Measurements from ENCODE around the gene TBCA.

Gene TBCA

DNA sequence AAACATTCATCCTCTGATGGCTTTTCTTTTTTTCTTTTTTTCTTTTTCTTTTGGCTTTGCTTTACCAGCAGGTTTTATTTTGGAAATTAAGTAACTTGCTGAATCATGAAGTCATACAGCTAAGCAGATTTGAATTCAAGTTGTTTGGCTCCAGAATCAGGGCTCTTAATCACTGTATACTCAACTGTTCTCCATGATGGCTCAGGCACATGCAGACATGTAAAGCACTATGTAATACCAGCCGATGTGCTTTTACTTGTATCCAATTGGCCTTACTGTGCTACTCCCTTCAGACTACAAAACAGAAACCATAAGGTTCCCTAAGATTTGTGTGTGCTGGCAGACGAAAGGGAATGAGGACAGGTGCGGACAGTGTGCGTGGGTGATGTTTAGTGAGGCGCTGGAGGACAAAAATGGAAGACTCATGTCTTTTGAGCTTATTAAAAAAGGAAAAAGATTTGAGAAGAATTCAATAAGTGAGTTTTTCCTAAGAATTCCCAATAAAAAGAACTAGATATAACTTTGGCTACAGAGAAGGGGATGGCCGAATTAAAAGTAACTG is 92.9 kb downstream of the TBCA start:
- Histone ChIP-seq H3K9me2 (replicated peaks; ENCODE audit: low read depth, low read length) (no peaks in the 10 kb centered on the region), H3K27me3 (ENCODE audit: insufficient read depth, low read length, poor library complexity, severe bottlenecking) (no peaks in the 10 kb centered on the region), H3K4me3 (ENCODE audit: low read length, poor library complexity, severe bottlenecking) (no peak overlapping the region), H3K9me3 (ENCODE audit: insufficient read depth, low read depth, low read length) (no peaks in the 10 kb centered on the region), H3K9ac (ENCODE audit: low read depth, low read length, poor library complexity, severe bottlenecking) (no peak overlapping the region), H2AFZ (ENCODE audit: low read length) (no peak overlapping the region), H4K20me1 (ENCODE audit: insufficient read depth, low read length, poor library complexity, severe bottlenecking) (no peaks in the 10 kb centered on the region), H3K4me2 (ENCODE audit: low read depth, low read length, poor library complexity, severe bottlenecking) (no peak overlapping the region), H3F3A (ENCODE audit: low read depth) (no peaks in the 10 kb centered on the region), H3K79me2 (ENCODE audit: insufficient read depth, low read length) (no peaks in the 10 kb centered on the region), H3K4me1 (ENCODE audit: insufficient read depth, low read length, poor library complexity, severe bottlenecking) (no peaks in the 10 kb centered on the region), H3K36me3 (ENCODE audit: insufficient read depth, low read length) (peaks cover 7% of the 10 kb centered on the region; the same call in 1 of the 2 replicates)
- TF ChIP-seq EZH2phosphoT487 (IDR thresholded peaks at IDR 0.05; ENCODE audit: borderline replicate concordance), result no peak
- TF ChIP-seq, protein P1, sequence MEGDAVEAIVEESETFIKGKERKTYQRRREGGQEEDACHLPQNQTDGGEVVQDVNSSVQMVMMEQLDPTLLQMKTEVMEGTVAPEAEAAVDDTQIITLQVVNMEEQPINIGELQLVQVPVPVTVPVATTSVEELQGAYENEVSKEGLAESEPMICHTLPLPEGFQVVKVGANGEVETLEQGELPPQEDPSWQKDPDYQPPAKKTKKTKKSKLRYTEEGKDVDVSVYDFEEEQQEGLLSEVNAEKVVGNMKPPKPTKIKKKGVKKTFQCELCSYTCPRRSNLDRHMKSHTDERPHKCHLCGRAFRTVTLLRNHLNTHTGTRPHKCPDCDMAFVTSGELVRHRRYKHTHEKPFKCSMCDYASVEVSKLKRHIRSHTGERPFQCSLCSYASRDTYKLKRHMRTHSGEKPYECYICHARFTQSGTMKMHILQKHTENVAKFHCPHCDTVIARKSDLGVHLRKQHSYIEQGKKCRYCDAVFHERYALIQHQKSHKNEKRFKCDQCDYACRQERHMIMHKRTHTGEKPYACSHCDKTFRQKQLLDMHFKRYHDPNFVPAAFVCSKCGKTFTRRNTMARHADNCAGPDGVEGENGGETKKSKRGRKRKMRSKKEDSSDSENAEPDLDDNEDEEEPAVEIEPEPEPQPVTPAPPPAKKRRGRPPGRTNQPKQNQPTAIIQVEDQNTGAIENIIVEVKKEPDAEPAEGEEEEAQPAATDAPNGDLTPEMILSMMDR (conservative IDR thresholded peaks at IDR 0.05; ENCODE audit: low read length), result no peak

DNA sequence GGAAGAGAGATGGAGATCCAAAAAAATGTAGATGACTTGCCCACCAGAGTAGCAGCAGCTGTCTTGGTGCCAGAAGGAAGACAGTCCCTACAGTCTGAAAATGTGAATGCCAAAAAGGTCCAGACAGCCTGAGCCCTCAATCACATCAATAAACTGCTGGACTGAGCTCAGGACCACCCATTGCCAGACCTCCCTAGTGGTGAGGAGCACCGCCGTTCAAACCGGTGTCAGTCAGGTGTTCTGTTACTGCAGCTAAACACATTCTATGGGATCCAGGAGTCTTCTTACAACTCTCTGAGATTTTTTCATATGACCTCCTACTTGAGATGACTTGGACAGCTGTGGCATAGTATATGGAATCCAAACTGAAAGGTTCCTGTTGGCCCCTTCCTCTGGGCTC is 105.6 kb downstream of the TBCA start:
- H3K4me3 ChIP-seq (ENCODE audit: low read length, poor library complexity, severe bottlenecking), result no peak overlapping the region
- H3K9me3 ChIP-seq (ENCODE audit: insufficient read depth, low read depth, low read length), result peaks cover 4% of the 10 kb centered on the region; the same call in 1 of the 2 replicates
- H3K79me2 ChIP-seq (ENCODE audit: insufficient read depth, low read length), result no peaks in the 10 kb centered on the region
- H3K36me3 ChIP-seq (ENCODE audit: insufficient read depth, low read length), result no peaks in the 10 kb centered on the region
- H3F3A ChIP-seq (ENCODE audit: low read depth), result no peaks in the 10 kb centered on the region
- no peak overlapping the region for H2AFZ ChIP-seq (ENCODE audit: low read length)
- no peak overlapping the region for H3K4me2 ChIP-seq (ENCODE audit: low read depth, low read length, poor library complexity, severe bottlenecking)
- no peak for TF ChIP-seq EZH2phosphoT487 (IDR thresholded peaks at IDR 0.05; ENCODE audit: borderline replicate concordance)
- TF ChIP-seq, protein P1 (conservative IDR thresholded peaks at IDR 0.05; ENCODE audit: low read length), result no peak
- no peaks in the 10 kb centered on the region for H3K27me3 ChIP-seq (ENCODE audit: insufficient read depth, low read length, poor library complexity, severe bottlenecking)
- H4K20me1 ChIP-seq (ENCODE audit: insufficient read depth, low read length, poor library complexity, severe bottlenecking), result no peaks in the 10 kb centered on the region
- no peak overlapping the region for H3K9ac ChIP-seq (ENCODE audit: low read depth, low read length, poor library complexity, severe bottlenecking)
- no peaks in the 10 kb centered on the region for H3K9me2 ChIP-seq (replicated peaks; ENCODE audit: low read depth, low read length)
- no peaks in the 10 kb centered on the region for H3K4me1 ChIP-seq (ENCODE audit: insufficient read depth, low read length, poor library complexity, severe bottlenecking)

DNA sequence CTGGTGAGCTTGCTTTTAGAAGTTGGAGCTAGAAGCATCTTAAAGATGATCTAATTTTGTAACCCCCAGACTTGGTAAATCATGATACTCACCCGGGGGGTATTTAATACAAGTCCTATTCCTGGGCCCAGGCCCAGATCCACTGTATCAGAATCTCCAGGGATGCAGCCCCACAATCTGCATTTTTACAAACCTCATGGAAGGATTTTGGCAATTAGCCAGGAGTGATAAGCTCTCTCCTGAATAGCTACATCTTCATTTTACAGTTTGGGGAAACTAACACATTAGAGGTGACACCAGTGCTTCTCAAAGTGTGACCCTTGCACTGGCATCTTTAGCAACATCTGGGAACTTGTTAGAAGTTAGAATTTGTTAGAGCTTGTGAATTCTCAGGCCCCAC is 106.5 kb downstream of the TBCA start:
- Histone ChIP-seq H2AFZ (ENCODE audit: low read length) (no peak overlapping the region), H3K79me2 (ENCODE audit: insufficient read depth, low read length) (no peaks in the 10 kb centered on the region), H3K9me3 (ENCODE audit: insufficient read depth, low read depth, low read length) (no peaks in the 10 kb centered on the region), H4K20me1 (ENCODE audit: insufficient read depth, low read length, poor library complexity, severe bottlenecking) (no peaks in the 10 kb centered on the region), H3K27me3 (ENCODE audit: insufficient read depth, low read length, poor library complexity, severe bottlenecking) (no peaks in the 10 kb centered on the region), H3K4me1 (ENCODE audit: insufficient read depth, low read length, poor library complexity, severe bottlenecking) (no peaks in the 10 kb centered on the region), H3K36me3 (ENCODE audit: insufficient read depth, low read length) (no peaks in the 10 kb centered on the region), H3F3A (ENCODE audit: low read depth) (no peaks in the 10 kb centered on the region), H3K4me3 (ENCODE audit: low read length, poor library complexity, severe bottlenecking) (no peak overlapping the region), H3K4me2 (ENCODE audit: low read depth, low read length, poor library complexity, severe bottlenecking) (no peak overlapping the region), H3K9me2 (replicated peaks; ENCODE audit: low read depth, low read length) (no peaks in the 10 kb centered on the region), H3K9ac (ENCODE audit: low read depth, low read length, poor library complexity, severe bottlenecking) (no peak overlapping the region)
- TF ChIP-seq, protein P1 (conservative IDR thresholded peaks at IDR 0.05; ENCODE audit: low read length), result no peak
- TF ChIP-seq EZH2phosphoT487 (IDR thresholded peaks at IDR 0.05; ENCODE audit: borderline replicate concordance), result no peak
